ENCODE data around the gene ARPP21. TPM values are rescaled to one million over a fixed set of nuclear protein-coding genes. Genes with fewer than 3 reads are reported as not detected.
"Not testable (repeated sequence)": the region's sequence is repeated elsewhere in the genome, so short reads cannot be mapped to it uniquely, and the experiment has no call there.

The ARPP21 gene
- polyA plus RNA-seq, 4 donors = 0.99 to 1.3 (median 1.2) TPM

GRCh38 chr3:35776346-35776745 is 137.0 kb downstream of the ARPP21 start:
- DNase-seq (ENCODE audit: low read depth in 4 of 4, low spot score in 2 of 4) = no peak

DNA sequence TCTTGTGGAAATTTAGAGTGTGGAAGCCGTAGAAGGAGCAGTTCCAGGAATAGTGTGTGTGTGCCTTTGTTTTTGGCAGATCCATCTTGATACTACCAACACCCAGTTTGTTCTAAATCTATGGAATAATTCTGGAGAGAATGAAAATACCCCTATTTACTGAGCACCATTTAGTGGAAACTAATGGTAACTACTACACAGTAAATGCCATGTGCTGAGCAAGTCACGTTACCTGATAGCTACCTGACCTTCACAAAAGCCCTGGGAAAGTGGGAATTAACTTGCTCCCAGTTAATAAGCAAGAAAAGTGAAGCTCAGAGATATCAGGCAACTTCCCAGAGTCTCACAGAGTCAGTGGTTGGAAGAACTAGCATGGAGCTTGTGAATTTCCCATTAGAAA is 137.7 kb downstream of the ARPP21 start:
- no peak for DNase-seq (ENCODE audit: low read depth in 4 of 4, low spot score in 2 of 4)

GRCh38 chr3:35777563-35778554 is 138.5 kb downstream of the ARPP21 start:
- DNase-seq (ENCODE audit: low read depth in 4 of 4, low spot score in 2 of 4) = no peak

- no peak for DNase-seq (ENCODE audit: low read depth in 4 of 4, low spot score in 2 of 4)
These were observed 140.3 kb downstream of the ARPP21 start for GRCh38 chr3:35779611-35780010.

- no peak for DNase-seq (ENCODE audit: low read depth in 4 of 4, low spot score in 2 of 4)
These were observed 141.5 kb downstream of the ARPP21 start for GRCh38 chr3:35780800-35781199.

- no peak for DNase-seq (ENCODE audit: low read depth in 4 of 4, low spot score in 2 of 4)
These were observed 142.2 kb downstream of the ARPP21 start for GRCh38 chr3:35781558-35781957.

DNA sequence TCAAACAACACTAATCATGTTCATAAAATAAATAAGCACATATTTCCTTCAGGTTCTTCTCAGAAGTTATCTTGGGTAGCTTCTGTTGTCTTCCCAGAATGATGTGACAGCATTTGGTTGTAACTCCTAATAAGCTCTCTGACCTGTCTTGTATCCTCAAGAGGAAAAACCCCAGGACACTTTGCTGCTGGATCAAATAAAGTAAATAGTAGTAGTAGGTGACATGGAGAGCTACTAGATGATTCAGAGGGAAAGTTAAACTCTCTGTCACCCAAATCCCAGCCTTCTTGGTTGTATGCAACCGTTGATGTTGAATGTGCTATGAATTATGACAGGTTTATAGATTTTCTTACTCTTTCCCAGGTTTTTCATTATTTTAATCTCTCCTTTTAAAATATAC is 143.0 kb downstream of the ARPP21 start:
- DNase-seq (ENCODE audit: low read depth in 4 of 4, low spot score in 2 of 4) = no peak

DNA sequence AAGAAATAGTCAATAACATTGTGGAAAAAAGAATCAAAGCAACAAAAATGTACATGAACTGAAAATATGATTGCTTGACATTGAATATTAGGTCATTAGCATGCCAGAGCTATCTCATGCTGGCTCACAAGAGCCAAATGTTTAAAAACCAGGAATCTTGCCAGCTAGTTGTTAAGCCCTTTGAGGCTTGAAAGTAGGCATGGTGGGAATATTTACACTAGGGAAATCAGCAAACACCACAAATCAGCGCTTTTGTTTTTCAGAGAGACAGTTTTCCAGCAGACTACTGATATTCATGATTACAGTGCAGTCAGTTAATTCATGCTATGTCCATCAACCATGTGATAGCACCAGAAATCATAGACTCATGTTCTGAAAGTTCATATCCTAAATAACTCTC is 144.8 kb downstream of the ARPP21 start:
- DNase-seq (ENCODE audit: low read depth in 4 of 4, low spot score in 2 of 4) = no peak

GRCh38 chr3:35785234-35785888 is 146.0 kb downstream of the ARPP21 start:
- no peak for DNase-seq (ENCODE audit: low read depth in 4 of 4, low spot score in 2 of 4)

GRCh38 chr3:35787936-35788335 is 148.6 kb downstream of the ARPP21 start:
- DNase-seq (ENCODE audit: low read depth in 4 of 4, low spot score in 2 of 4) = no peak

GRCh38 chr3:35789042-35789831 is 149.9 kb downstream of the ARPP21 start:
- DNase-seq (ENCODE audit: low read depth in 4 of 4, low spot score in 2 of 4) = no peak

DNA sequence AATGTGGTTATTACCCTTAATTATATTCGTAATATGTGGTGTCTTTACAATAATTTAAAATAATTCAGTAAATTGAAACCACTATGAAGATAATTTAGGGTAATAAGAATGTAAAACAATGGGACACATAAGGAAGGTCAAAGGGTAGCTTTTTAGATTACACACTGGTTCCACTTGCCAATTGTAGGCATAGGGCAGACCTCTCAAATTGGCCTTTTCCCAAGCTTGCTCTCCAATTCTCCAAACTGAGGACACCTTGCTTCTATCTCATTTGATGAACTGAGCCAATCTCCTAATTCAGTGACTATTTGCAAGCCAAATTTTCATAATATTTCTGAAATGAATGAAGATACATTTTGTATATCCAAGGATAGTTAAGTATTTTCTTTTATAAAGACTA is 151.4 kb downstream of the ARPP21 start:
- no peak for DNase-seq (ENCODE audit: low read depth in 4 of 4, low spot score in 2 of 4)

- no peak for DNase-seq (ENCODE audit: low read depth in 4 of 4, low spot score in 2 of 4)
These were observed 154.3 kb downstream of the ARPP21 start for GRCh38 chr3:35793667-35794066.

DNA sequence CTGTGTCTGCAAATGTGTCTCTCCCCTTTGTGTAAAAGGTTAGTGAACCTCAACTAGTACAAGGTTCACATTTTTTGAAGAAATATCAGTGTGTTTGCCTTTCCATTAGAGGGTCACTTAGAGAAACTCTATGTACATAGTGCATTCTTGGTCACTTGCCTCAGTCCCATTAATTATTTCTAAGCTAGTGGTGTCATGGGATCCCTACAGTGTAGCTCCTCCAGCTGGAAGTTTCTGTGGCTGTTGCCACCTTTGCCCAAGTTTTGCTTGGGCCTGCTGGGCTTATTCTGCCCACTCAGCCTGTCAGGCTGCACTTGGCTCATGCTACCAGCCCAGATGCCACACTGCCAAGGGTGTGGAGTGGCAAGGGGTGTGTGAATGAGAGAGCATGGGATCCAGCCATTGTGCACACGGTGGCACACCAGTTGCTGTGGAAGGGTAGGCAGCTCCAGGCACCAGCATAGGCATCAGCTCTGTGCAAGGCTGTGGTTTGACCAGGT is 161.7 kb downstream of the ARPP21 start:
- DNase-seq (ENCODE audit: low read depth in 4 of 4, low spot score in 2 of 4) = no peak

- DNase-seq (ENCODE audit: low read depth in 4 of 4, low spot score in 2 of 4) = no peak
These were observed 175.2 kb downstream of the ARPP21 start for GRCh38 chr3:35814531-35814930.

DNA sequence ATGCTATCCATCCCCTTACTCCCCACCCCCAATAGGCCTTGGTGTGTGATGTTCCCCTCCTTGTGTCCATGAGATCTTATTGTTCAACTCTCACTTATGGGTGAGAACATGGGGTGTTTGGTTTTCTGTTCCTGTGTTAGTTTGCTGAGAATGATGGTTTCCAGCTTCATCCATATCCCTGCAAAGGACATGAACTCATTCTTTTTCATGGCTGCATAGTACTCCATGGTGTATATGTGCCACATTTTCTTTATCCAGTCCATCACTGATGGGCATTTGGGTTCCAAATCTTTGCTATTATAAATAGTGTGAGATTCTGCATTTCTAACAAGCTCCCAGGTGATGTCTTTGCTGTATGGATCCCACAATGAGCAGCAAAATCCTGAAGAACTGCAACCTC is 176.5 kb downstream of the ARPP21 start:
- DNase-seq (ENCODE audit: low read depth in 4 of 4, low spot score in 2 of 4) = not testable (repeated sequence)

DNA sequence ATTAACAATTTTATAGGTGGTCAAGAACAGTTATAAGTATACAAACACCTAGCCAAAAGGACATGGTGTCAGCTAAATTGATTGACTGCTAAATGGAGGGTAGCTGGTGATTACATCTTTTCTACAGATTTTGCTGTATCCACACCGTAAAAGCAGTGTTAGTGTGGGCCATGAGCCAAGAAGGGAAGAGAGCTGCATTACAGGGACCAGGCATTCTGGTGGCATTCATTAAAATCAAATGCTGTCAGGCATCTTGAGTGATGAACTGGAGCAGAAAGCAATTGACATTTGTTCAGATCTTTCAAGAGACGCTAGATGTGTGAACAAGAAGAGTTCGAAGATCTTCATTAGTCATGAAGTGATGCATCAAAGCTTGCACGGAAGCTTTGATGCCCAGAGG is 177.9 kb downstream of the ARPP21 start:
- DNase-seq (ENCODE audit: low read depth in 4 of 4, low spot score in 2 of 4) = no peak

- DNase-seq (ENCODE audit: low read depth in 4 of 4, low spot score in 2 of 4) = no peak
These were observed 192.8 kb downstream of the ARPP21 start for GRCh38 chr3:35832140-35832571.

Data from left renal cortex interstitium (tissue), 4 donors.